BJ (cell line): ENCODE measurements around the gene MTNR1B. TPM values are rescaled to one million over a fixed set of nuclear protein-coding genes. Genes with fewer than 3 reads are reported as not detected.

Source experiments
- CTCF ChIA-PET: fragments of 350-600 bp; formaldehyde crosslinking; extraction: SDS; loops from one replicate; lab custom pipeline; 2021; ENCODE audit warnings: antibody characterized with exemption, inconsistent platforms; lab: Yijun Ruan, JAX
- POLR2A ChIA-PET: fragments of 300-600 bp; sonication (Branson Sonifier 250); formaldehyde crosslinking; extraction: SDS; loops from one replicate; lab custom pipeline; 2021; ENCODE audit warnings: antibody characterized with exemption; lab: Charles Lee
- DNase-seq: peaks from one replicate; pipeline ENCODE4 v3.0.0-alpha.2; 2011; ENCODE audit warnings: low read depth
- H3K27me3 ChIP-seq: 2 replicates; pipeline ENCODE4 v1.6.0; 2011; ENCODE audit warnings: low read length; ENCODE audit not compliant: control insufficient read depth, insufficient read depth
- H3K36me3 ChIP-seq: 2 replicates; pipeline ENCODE4 v1.5.1; 2011; ENCODE audit warnings: low read length; ENCODE audit not compliant: control insufficient read depth, insufficient read depth
- H3K4me3 ChIP-seq: 2 replicates; pipeline ENCODE4 v1.5.1; 2011; ENCODE audit warnings: low read depth, mild to moderate bottlenecking, control low read depth, low read length
- polyA plus RNA-seq: library from polyadenylated mRNA; depleted of rRNA; stranded (reverse); fragments of >200 nt; gene quantifications from 2 replicates; pipeline ENCODE4 v1.2.3, GENCODE V29; 2011
- TF ChIP-seq, protein P1 (sequence below): IDR thresholded peaks from 2 replicates; pipeline ENCODE4 v1.5.1; 2011; ENCODE audit warnings: low read depth, mild to moderate bottlenecking, control low read depth, inconsistent platforms, low read length, moderate library complexity; ENCODE audit not compliant: insufficient read depth

MTNR1B gene
- polyA plus RNA-seq, 1 experiment, result not detected

DNA sequence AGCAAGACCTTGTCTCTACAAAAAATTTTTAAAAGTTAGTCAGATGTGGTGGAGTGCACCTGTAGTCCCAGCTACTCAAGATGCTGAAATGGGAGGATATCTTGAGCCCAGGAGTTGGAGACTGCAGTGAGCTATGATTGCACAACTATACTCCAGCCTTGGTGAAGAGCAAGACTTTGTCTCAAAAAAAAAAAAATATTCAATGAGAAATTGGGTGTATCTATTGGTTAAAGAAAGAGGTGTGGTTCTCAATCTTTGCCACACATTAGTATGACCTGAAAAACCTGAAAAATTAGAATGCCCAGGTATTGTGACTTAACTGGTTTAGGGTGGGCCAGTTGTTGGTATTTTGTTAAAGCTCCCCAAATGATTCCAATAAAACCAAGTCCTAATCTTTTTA lies 32.4 kb downstream of the MTNR1B start:
- CTCF ChIA-PET, result interaction anchor here (0.6 to 1.1 kb wide), 2 partner anchors 11 to 52 kb away, joined by 3 read pairs; no protein-coding TSS in a partner anchor

DNA sequence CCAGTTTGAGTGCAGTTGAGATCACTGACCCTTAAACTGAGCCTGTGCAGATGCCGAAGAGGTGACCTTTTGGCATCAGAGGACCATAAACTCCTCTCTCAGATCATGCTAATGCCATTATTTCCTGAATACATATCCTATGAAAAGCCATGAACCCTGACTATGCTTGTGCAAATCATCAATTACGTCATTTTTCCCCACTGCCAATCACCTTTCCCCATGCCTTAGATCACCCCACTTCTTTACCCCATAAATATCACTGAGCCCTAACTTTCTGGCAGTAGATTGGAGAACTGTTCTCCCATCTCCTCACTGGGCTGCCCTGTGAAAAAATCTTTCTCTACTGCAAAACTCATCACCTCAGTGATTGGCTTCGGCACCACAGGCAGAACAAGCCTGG lies 32.9 kb downstream of the MTNR1B start:
- Histone ChIP-seq H3K36me3 (no peaks in the 10 kb centered on the region), H3K27me3 (no peaks in the 10 kb centered on the region), H3K4me3 (no peak overlapping the region)
- TF ChIP-seq, protein P1, sequence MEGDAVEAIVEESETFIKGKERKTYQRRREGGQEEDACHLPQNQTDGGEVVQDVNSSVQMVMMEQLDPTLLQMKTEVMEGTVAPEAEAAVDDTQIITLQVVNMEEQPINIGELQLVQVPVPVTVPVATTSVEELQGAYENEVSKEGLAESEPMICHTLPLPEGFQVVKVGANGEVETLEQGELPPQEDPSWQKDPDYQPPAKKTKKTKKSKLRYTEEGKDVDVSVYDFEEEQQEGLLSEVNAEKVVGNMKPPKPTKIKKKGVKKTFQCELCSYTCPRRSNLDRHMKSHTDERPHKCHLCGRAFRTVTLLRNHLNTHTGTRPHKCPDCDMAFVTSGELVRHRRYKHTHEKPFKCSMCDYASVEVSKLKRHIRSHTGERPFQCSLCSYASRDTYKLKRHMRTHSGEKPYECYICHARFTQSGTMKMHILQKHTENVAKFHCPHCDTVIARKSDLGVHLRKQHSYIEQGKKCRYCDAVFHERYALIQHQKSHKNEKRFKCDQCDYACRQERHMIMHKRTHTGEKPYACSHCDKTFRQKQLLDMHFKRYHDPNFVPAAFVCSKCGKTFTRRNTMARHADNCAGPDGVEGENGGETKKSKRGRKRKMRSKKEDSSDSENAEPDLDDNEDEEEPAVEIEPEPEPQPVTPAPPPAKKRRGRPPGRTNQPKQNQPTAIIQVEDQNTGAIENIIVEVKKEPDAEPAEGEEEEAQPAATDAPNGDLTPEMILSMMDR, result no peak
- CTCF ChIA-PET, result interaction anchor here (1.1 kb wide), 1 partner anchor 52 kb away, joined by 3 read pairs; no protein-coding TSS in a partner anchor
- POLR2A ChIA-PET, result no interaction called here
- DNase-seq, result no peak

More for the DNA sequence above, 32.4 kb downstream of the MTNR1B start:
- no peaks in the 10 kb centered on the region for H3K27me3 ChIP-seq
- TF ChIP-seq, protein P1, result no peak
- POLR2A ChIA-PET, result no interaction called here
- DNase-seq, result no peak
- H3K4me3 ChIP-seq, result no peak overlapping the region
- no peaks in the 10 kb centered on the region for H3K36me3 ChIP-seq

DNA sequence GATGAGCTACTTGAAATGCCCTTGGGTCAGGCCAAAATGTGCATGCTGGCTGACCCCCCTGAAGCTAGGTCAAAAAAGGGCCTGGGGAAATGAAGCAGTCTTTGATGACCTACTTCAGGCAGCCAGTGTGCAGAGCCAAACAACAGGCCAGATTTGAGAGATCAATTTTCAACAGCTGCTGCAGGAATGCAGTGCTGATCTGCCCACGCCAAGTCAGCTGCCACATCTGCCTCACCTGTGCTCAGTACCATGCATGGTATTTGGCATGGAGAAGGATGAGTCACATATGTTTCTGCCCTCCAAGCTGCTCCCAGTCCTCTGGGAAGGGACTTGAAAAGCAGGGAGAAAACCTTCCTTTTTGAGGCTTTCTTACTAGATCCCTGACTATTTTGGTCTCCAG lies 35.8 kb downstream of the MTNR1B start:
- H3K36me3 ChIP-seq, result no peaks in the 10 kb centered on the region
- TF ChIP-seq, protein P1, result no peak
- CTCF ChIA-PET, result interaction anchor here (1.2 to 1.5 kb wide), 2 partner anchors 40 to 61 kb away, joined by 3 to 4 read pairs; no protein-coding TSS in a partner anchor
- no peak overlapping the region for H3K4me3 ChIP-seq
- no peaks in the 10 kb centered on the region for H3K27me3 ChIP-seq
- no peak for DNase-seq
- POLR2A ChIA-PET, result no interaction called here

DNA sequence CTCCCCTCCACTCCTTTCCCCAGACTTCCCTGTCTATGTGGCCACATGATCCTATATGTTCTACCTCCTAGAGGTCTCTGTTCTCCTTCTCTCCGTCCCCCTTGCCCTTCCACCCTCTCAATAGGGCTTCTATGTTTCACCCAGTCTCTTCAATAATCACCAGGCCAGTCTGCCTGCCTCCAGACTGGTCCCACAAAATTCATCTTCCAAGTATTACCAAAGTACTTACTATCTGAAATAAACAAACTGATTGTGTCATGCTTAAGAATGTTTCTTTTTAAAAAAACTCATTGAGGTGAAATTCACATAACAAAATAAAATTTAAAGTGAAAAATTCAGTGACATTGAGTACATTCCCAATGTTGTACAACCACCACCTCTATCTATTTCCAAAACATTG lies 44.2 kb downstream of the MTNR1B start:
- Histone ChIP-seq H3K27me3 (no peaks in the 10 kb centered on the region), H3K36me3 (no peaks in the 10 kb centered on the region), H3K4me3 (no peak overlapping the region)
- TF ChIP-seq, protein P1, result no peak
- ChIA-PET CTCF (interaction anchor here (0.9 kb wide), 1 partner anchor 12 kb away, joined by 3 read pairs; no protein-coding TSS in a partner anchor), POLR2A (no interaction called here)
- no peak for DNase-seq

DNA sequence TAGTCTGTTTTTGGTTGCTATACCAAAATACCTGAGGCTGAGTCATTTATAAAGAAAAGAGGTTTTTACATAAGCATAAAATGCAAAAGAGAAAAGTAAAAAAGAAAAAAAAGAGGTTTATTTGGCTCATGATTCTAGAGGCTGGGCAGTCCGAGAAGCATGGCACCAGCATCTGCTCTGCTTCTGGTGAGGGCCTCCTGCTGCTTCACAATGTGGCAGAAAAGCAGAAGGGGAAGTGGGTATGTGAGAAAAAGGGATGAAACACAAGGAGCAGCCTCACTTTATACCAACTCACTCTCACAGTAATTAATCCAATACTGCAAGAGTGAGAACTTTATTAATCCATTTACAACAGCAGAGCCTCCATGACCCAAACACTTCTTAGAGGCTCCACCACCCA lies 47.1 kb downstream of the MTNR1B start:
- CTCF ChIA-PET, result no interaction called here
- H3K4me3 ChIP-seq, result no peak overlapping the region
- TF ChIP-seq, protein P1, result no peak
- POLR2A ChIA-PET, result no interaction called here
- no peaks in the 10 kb centered on the region for H3K36me3 ChIP-seq
- no peak for DNase-seq
- H3K27me3 ChIP-seq, result no peaks in the 10 kb centered on the region
